OCI-LY1 (cell line): Measurements from ENCODE around the gene ADAMTS14.

Source experiments
- CTCF ChIP-seq: fragments of 200-600 bp; sonication (generic), shearing (Covaris generic); IDR thresholded peaks from 2 replicates; pipeline ENCODE4 v1.5.1; 2017; ENCODE audit warnings: mild to moderate bottlenecking, antibody characterized with exemption, low read length, moderate library complexity, mixed read lengths
- EZH2 ChIP-seq: fragments of 200-600 bp; sonication (generic), shearing (Covaris generic); IDR thresholded peaks from 2 replicates; pipeline ENCODE4 v1.8.0; 2017; ENCODE audit warnings: borderline replicate concordance, mixed run types, mild to moderate bottlenecking, antibody characterized with exemption, low read length, moderate library complexity, mixed read lengths

DNA sequence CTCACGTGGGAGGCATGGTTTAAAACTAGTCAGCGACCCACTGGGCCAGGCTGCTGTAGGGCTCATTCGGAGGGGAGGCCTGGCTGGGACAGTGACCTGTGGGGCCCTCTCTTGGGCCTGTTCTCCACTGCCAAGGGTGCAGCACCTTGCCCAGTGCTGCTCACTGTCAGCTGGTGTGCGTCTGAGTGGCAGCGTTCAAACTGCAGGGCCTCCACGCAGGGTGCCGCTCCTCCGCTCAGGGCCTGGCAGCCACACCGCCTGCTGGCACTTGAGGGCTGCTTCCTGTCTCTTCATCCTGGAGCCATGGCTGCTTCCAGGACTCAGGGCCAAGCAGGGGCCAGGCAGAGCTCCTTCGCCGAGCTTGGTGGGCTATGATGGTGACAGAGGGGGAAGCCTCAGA is 18.3 kb downstream of the ADAMTS14 start:
- TF ChIP-seq CTCF (no peak), EZH2 (no peak)
